Measurements from ENCODE around the gene RECK. TPM values are rescaled to one million over a fixed set of nuclear protein-coding genes. Genes with fewer than 3 reads are reported as not detected.
A peak's percentile ranks its signal among the peaks of the same experiment; 100 is the strongest.
"Not testable (repeated sequence)": the region's sequence is repeated elsewhere in the genome, so short reads cannot be mapped to it uniquely, and the experiment has no call there.

Gene RECK
- 5.4 TPM for total RNA-seq
- long read RNA-seq, full-length matches to known transcripts, result 7 of 12 reads
- long read RNA-seq, partial matches to known transcripts, result 0 of 12 reads
- long read RNA-seq, other reads (novel, unspliced or antisense), result 5 of 12 reads

- peak; percentile 91 for DNase-seq
- intact Hi-C loops (cut with micrococcal nuclease), result no loop called here
- Histone ChIP-seq H3K4me3 (peak within 1 kb of the TSS; percentile 97), H3K4me1 (peaks cover 52% of the 10 kb centered on the region), H3K9me3 (replicated peaks) (no peaks in the 10 kb centered on the region), H3K27me3 (ENCODE audit: low read depth) (no peaks in the 10 kb centered on the region), H3K36me3 (no peaks in the 10 kb centered on the region), H3K27ac (replicated peaks) (peak within 1 kb of the TSS; percentile 83)
- TF ChIP-seq CTCF (IDR thresholded peaks at IDR 0.05; ENCODE audit: borderline replicate concordance), result no peak
Observed at GRCh38 chr9:36036780-36037548, at the start of gene RECK. Gene RECK (plus strand): TSS chr9:36036913. CDS start chr9:36036999, 86 bp downstream.

- no peaks in the 10 kb centered on the region for H3K36me3 ChIP-seq
- no peak overlapping the region for H3K4me3 ChIP-seq
- no peak overlapping the region for H3K27ac ChIP-seq (replicated peaks)
- no peaks in the 10 kb centered on the region for H3K4me1 ChIP-seq
- no peaks in the 10 kb centered on the region for H3K27me3 ChIP-seq (ENCODE audit: low read depth)
- DNase-seq, result no peak
- TF ChIP-seq CTCF (IDR thresholded peaks at IDR 0.05; ENCODE audit: borderline replicate concordance), result no peak
- intact Hi-C loops (cut with micrococcal nuclease), result no loop called here
- no peaks in the 10 kb centered on the region for H3K9me3 ChIP-seq (replicated peaks)
Observed at GRCh38 chr9:35990155-35990554, 46.6 kb upstream of the RECK start.

GRCh38 chr9:35993136-35993535 is 43.6 kb upstream of the RECK start:
- intact Hi-C loops (cut with micrococcal nuclease), result not testable (repeated sequence)

GRCh38 chr9:35993976-35994720 is 42.6 kb upstream of the RECK start:
- Histone ChIP-seq H3K9me3 (replicated peaks) (peaks cover 15% of the 10 kb centered on the region), H3K27me3 (ENCODE audit: low read depth) (no peaks in the 10 kb centered on the region), H3K4me1 (peaks cover 12% of the 10 kb centered on the region), H3K4me3 (no peak overlapping the region), H3K27ac (replicated peaks) (no peak overlapping the region), H3K36me3 (no peaks in the 10 kb centered on the region)
- no peak for DNase-seq
- TF ChIP-seq CTCF (IDR thresholded peaks at IDR 0.05; ENCODE audit: borderline replicate concordance), result no peak
- intact Hi-C loops (cut with micrococcal nuclease), result no loop called here

More at GRCh38 chr9:35993136-35993535, 43.6 kb upstream of the RECK start:
- not testable (repeated sequence) for H3K27ac ChIP-seq (replicated peaks); DNase-seq; H3K4me3 ChIP-seq; H3K9me3 ChIP-seq (replicated peaks); H3K27me3 ChIP-seq (ENCODE audit: low read depth); H3K36me3 ChIP-seq
- peaks cover 12% of the 10 kb centered on the region for H3K4me1 ChIP-seq

- no peak overlapping the region for H3K27ac ChIP-seq (replicated peaks)
- peaks cover 15% of the 10 kb centered on the region for H3K9me3 ChIP-seq (replicated peaks)
- TF ChIP-seq CTCF (IDR thresholded peaks at IDR 0.05; ENCODE audit: borderline replicate concordance), result no peak
- intact Hi-C loops (cut with micrococcal nuclease), result no loop called here
- H3K4me1 ChIP-seq, result peaks cover 12% of the 10 kb centered on the region
- no peaks in the 10 kb centered on the region for H3K36me3 ChIP-seq
- H3K4me3 ChIP-seq, result no peak overlapping the region
- H3K27me3 ChIP-seq (ENCODE audit: low read depth), result no peaks in the 10 kb centered on the region
- no peak for DNase-seq
Observed at GRCh38 chr9:35994959-35995358, 41.8 kb upstream of the RECK start.
